Effector memory CD4-positive, alpha-beta T cell (primary cell): ENCODE results near the gene LDLRAD3.

Experiments used
- DNase-seq, 3 donors: peaks; one replicate each; pipeline ENCODE4 v3.0.0-alpha.2; 2020
- H3K27ac ChIP-seq: 2 replicates; pipeline ENCODE4 v1.7.0; 2013; ENCODE audit warnings: mild to moderate bottlenecking, low read length, moderate library complexity; ENCODE audit not compliant: insufficient read depth, poor library complexity, severe bottlenecking
- H3K27me3 ChIP-seq: replicated peaks from 2 replicates; pipeline ENCODE4 v1.7.0; 2013; ENCODE audit warnings: mild to moderate bottlenecking, low read length; ENCODE audit not compliant: insufficient read depth, control insufficient read depth, poor library complexity, severe bottlenecking
- H3K36me3 ChIP-seq: 2 replicates; pipeline ENCODE4 v1.7.0; 2013; ENCODE audit warnings: mild to moderate bottlenecking, low read length, moderate library complexity; ENCODE audit not compliant: control insufficient read depth, insufficient read depth
- H3K4me1 ChIP-seq: 2 replicates; pipeline ENCODE4 v1.7.0; 2013; ENCODE audit warnings: low read length, mild to moderate bottlenecking; ENCODE audit not compliant: control insufficient read depth, insufficient read depth, poor library complexity, severe bottlenecking
- H3K4me3 ChIP-seq: 2 replicates; pipeline ENCODE4 v1.7.0; 2013; ENCODE audit warnings: low read length, low read depth, mild to moderate bottlenecking; ENCODE audit not compliant: insufficient read depth, poor library complexity, severe bottlenecking
- H3K9me3 ChIP-seq: 2 replicates; pipeline ENCODE4 v1.7.0; 2013; ENCODE audit warnings: mild to moderate bottlenecking, low read length, moderate library complexity; ENCODE audit not compliant: control insufficient read depth

Gene LDLRAD3

DNA sequence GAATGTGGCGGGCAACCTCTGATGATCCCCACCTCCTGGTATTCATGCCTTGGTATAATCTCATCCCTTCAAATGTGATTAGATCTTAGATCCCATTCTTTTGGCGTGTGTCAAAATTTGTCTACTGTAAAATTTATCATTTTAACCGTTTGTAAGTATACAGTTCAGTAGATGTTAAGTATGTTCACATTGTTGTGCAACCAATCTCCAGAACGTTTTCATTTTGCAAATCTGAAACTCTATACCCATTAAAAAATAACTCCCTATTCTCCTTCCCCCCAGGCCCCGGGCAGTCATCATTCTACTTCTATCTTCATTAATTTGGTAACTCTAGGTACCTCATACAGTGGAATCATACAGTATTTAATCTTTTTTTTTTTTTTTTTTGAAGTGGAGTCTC, 159.0 kb downstream of the LDLRAD3 start:
- H3K36me3 ChIP-seq: no peaks in the 10 kb centered on the region
- H3K4me3 ChIP-seq: no peak overlapping the region
- H3K4me1 ChIP-seq: no peaks in the 10 kb centered on the region
- H3K27ac ChIP-seq: no peak overlapping the region
- H3K9me3 ChIP-seq: no peaks in the 10 kb centered on the region
- H3K27me3 ChIP-seq: no peaks in the 10 kb centered on the region
- no peak for DNase-seq

DNA sequence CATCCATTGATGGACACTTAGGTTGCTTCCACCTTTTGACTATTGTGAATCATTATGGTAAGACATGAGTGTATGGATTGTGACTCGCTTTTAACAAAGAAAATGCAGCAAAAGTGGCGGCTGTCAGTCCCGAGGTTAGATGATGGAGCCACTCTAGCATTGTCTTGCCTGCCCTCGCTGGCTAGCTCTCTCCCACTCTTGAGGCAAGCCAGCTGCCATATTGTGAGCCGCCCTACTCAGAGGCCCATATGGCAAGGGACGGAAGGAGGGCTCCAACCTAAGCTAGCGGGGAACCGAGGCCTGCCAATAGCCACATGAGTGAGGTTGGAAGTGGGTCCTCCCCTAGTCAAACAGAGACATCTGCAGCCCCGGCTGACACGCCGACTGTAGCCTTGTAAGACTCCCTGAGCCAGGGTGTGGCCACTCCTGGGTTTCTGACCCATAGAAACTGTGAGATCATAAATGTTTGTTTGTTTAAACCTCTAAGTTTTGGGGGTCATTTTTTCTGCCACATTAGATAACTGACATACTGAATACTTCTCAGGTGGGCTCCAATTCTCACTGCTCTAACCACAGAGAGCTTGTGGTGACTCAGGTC, 160.2 kb downstream of the LDLRAD3 start:
- Histone ChIP-seq H3K4me3 (no peak overlapping the region), H3K4me1 (no peaks in the 10 kb centered on the region), H3K27me3 (no peaks in the 10 kb centered on the region), H3K36me3 (no peaks in the 10 kb centered on the region), H3K9me3 (no peaks in the 10 kb centered on the region), H3K27ac (no peak overlapping the region)
- no peak for DNase-seq

DNA sequence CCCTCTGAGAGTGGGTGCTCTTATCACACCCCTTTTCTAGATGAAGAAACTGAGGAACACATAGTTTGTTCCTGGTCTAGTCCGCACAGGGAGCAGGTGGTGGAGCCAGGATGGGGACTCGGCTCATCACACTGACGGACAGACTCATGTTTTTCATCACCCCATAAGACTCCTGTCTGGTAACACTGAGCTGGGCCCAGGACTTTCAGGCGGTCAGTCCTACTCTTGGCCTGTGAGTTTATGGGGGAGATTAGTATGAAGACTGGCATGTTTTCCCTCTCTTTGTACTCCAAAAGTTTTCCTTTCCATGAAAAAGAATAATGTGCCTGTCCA, 160.8 kb downstream of the LDLRAD3 start:
- Histone ChIP-seq H3K4me3 (no peak overlapping the region), H3K27ac (no peak overlapping the region), H3K36me3 (no peaks in the 10 kb centered on the region), H3K4me1 (no peaks in the 10 kb centered on the region), H3K27me3 (no peaks in the 10 kb centered on the region), H3K9me3 (no peaks in the 10 kb centered on the region)
- no peak for DNase-seq

DNA sequence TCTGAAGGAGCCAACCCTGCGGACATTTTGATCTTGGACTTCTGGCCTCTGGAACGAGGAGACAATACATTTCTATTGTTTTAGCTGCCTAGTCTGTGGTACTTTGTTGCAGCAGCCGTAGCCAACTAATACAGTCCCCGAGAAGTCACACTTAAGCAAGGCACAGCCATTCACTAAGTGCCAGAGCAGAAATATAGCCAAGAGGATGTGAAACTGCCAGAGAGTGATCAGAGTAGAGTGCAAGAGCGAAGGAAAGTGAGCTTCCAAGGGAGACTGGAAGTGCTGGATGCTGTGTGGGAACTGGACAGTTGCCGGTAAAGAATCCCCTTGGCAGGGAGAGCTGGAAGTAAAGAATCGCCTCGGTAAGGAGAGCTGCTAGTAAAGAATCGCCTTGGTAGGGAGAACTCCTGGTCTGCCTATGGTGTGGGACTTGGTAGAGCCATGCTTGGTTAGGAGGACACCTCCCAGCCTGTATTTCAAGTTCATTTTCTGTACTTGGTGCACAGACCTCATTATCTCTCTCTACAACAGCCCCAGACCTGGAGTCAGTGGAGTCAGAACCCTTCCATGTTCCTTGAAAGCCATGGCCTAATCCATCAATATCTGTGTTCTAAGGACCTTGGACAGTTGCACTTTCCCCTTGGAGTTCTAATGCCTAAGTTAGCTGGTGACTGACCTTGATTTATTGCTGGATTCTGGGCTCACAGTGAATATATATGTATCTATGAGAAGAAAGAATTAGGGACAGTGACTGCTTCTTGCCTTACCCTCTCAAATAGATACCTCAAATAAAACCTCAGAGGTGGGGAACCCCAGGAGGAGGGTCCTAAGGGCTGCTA, 162.1 kb downstream of the LDLRAD3 start:
- H3K4me1 ChIP-seq: no peaks in the 10 kb centered on the region
- no peaks in the 10 kb centered on the region for H3K36me3 ChIP-seq
- no peak overlapping the region for H3K4me3 ChIP-seq
- no peak overlapping the region for H3K27ac ChIP-seq
- no peaks in the 10 kb centered on the region for H3K27me3 ChIP-seq
- no peaks in the 10 kb centered on the region for H3K9me3 ChIP-seq
- DNase-seq: no peak

DNA sequence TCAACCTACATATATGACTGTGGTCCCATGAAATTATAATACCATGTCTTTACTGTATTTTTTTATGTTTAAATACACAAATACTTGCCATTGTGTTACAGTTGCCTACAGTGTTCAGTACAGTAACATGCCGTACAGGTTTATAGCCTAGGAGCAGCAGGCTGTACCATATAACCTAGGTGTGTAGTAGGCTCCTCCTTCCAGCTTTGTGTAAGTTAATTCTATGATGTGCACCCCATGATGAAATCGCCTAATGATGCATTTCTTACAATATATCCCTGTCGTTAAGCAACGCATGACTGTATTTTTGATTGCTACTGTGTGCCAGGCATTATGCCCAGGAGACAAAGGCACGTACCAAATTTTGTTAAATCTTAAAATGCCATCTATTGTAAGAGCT, 163.7 kb downstream of the LDLRAD3 start:
- no peak overlapping the region for H3K4me3 ChIP-seq
- no peaks in the 10 kb centered on the region for H3K27me3 ChIP-seq
- no peaks in the 10 kb centered on the region for H3K36me3 ChIP-seq
- no peaks in the 10 kb centered on the region for H3K4me1 ChIP-seq
- no peak for DNase-seq
- H3K27ac ChIP-seq: no peak overlapping the region
- H3K9me3 ChIP-seq: no peaks in the 10 kb centered on the region

DNA sequence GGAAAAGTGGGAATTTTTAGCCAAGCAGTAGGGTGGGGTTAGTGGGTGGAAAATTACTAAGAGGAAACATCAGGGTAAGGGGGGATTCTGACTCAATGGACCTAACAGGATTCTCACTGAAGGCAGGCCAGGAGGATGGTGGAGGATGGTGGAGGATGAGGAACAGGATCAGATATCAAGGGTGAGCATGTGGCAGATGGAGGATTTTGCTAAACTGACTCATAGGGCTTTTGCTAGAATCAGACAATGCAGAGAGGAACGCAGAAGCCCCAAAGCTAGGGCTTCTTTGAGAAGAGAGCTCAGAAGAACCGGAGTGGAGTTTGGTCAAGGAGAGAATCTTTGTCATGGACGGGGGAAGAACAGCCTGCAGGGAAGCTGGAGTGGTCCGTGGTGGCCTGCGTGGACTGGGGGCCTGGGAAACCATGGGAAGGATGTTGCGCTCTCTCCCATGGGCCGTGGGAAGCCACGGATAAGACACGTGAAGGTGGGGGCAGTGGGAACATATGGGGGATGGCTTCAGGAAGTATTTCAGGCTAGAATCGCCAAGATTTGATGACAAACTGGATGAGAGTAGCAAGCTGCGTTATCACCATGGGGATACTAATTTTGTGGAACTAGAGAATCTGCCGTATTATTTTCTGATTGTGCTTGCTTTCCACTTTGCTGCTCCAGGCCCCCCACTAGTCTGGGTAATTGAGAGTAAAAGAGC, 165.2 kb downstream of the LDLRAD3 start:
- no peak overlapping the region for H3K27ac ChIP-seq
- no peak for DNase-seq
- H3K36me3 ChIP-seq: no peaks in the 10 kb centered on the region
- H3K4me3 ChIP-seq: no peak overlapping the region
- no peaks in the 10 kb centered on the region for H3K4me1 ChIP-seq
- no peaks in the 10 kb centered on the region for H3K27me3 ChIP-seq
- no peaks in the 10 kb centered on the region for H3K9me3 ChIP-seq

DNA sequence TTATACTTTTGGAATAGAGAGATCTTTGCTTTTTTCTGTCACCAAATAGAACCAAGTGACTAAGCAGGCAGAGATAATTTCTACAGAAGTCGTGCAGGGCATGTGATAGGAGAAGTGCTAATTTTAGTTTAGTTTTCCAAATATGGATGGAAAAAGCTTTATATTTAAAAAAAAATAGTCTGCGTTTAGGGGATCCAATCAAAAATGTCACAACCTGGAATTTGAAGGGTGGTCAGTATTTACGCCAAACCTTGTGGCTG, 165.7 kb downstream of the LDLRAD3 start:
- DNase-seq: no peak
- H3K9me3 ChIP-seq: no peaks in the 10 kb centered on the region
- no peaks in the 10 kb centered on the region for H3K4me1 ChIP-seq
- no peak overlapping the region for H3K27ac ChIP-seq
- no peaks in the 10 kb centered on the region for H3K27me3 ChIP-seq
- H3K4me3 ChIP-seq: no peak overlapping the region
- no peaks in the 10 kb centered on the region for H3K36me3 ChIP-seq

DNA sequence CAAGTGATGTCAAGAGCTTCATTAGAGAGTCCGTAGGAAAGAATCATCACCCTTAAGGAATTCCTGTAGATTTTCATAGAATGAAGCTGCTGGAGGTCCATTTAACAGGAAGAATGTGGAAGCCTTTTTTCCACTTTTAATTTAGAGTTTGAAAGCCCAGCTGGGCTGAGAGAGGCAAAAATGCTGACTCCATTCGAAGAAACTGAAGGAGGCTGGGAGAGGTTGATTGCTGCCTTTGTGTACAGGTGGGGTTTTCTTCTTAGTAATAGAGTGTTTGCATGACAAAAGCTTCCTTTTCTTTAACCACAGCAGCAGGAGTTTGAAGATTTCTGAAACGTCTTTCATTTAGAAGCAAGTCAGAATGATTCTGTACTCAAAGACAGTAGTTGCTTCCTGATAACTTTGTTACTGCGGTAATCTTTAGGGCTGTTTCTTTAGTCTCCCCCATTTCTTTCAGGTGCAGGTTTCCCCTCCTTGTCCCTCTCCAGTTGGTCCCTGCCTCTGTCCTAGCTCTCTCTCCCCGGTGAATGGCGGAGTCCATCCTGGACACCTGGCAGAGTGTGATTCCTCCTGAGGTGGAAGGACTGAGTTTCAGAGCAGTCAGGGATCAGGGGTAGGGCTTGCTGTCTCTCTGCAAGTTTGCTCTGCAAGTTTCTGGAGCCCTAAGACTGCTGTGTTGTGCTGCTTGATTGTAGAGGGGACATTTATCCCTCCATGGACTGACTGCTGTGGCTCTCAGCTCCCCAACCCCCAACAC, 166.2 kb downstream of the LDLRAD3 start:
- no peaks in the 10 kb centered on the region for H3K9me3 ChIP-seq
- no peaks in the 10 kb centered on the region for H3K27me3 ChIP-seq
- no peak overlapping the region for H3K4me3 ChIP-seq
- no peaks in the 10 kb centered on the region for H3K36me3 ChIP-seq
- no peak for DNase-seq
- H3K4me1 ChIP-seq: no peaks in the 10 kb centered on the region
- no peak overlapping the region for H3K27ac ChIP-seq

DNA sequence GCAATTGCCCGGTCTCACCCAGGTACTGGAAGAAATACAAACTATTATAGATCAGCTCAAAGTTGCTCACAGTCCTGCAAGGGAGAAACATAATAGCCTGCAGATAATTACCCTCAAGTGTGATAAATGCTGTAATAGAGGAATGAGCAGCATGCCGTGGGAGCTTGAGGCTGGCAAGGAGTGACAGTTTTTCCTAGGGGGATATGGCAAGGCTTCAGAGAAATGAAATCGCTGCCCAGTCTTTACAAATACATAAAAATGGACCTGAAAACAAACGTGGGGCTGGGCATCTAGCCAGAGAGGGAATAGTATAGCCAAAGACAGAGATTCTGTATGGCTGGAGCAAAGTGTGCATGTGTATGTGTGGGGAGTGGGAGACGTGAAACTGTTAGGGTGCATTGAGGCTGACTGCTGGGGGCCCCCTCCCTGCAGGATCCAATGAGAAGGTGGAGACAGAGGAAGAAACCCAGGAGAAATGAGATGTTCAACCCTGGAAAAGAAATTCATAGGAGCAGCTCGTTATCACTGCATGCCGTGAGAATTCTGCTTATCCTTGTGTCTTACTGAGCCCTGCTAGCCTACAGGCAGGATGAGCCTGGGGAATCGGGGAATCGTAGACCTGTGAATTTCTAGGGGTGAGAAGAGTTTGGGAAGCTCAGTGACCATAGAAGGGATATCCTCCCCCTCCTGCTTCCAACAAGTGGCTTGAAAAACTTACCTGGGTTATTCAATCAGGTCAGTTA, 167.0 kb downstream of the LDLRAD3 start:
- Histone ChIP-seq H3K36me3 (no peaks in the 10 kb centered on the region), H3K4me1 (no peaks in the 10 kb centered on the region), H3K4me3 (no peak overlapping the region), H3K9me3 (no peaks in the 10 kb centered on the region), H3K27ac (no peak overlapping the region), H3K27me3 (no peaks in the 10 kb centered on the region)
- DNase-seq: no peak
